Astrocyte of the cerebellum (primary cell): ENCODE data around the gene INA.
A peak's percentile ranks its signal among the peaks of the same experiment; 100 is the strongest.
"Not testable (repeated sequence)": the region's sequence is repeated elsewhere in the genome, so short reads cannot be mapped to it uniquely, and the experiment has no call there.

ENCODE experiments used
- DNase-seq: peaks from one replicate; pipeline ENCODE4 v3.0.0-alpha.2; 2011; ENCODE audit warnings: low read depth
- H3K4me3 ChIP-seq: 2 replicates; pipeline ENCODE4 v1.5.1; 2011; ENCODE audit warnings: mild to moderate bottlenecking, low read depth, low read length, moderate library complexity
- CTCF ChIP-seq: IDR thresholded peaks from 2 replicates; pipeline ENCODE4 v1.5.1; 2012; ENCODE audit warnings: low read length, low read depth, moderate library complexity, mild to moderate bottlenecking; ENCODE audit errors: missing control alignments
- in situ Hi-C: cut with HindIII; loops from 2 replicates; pipeline ENCODE4 v1.10.0; 2017; ENCODE audit warnings: low sequenced_read_pairs

INA gene

DNA sequence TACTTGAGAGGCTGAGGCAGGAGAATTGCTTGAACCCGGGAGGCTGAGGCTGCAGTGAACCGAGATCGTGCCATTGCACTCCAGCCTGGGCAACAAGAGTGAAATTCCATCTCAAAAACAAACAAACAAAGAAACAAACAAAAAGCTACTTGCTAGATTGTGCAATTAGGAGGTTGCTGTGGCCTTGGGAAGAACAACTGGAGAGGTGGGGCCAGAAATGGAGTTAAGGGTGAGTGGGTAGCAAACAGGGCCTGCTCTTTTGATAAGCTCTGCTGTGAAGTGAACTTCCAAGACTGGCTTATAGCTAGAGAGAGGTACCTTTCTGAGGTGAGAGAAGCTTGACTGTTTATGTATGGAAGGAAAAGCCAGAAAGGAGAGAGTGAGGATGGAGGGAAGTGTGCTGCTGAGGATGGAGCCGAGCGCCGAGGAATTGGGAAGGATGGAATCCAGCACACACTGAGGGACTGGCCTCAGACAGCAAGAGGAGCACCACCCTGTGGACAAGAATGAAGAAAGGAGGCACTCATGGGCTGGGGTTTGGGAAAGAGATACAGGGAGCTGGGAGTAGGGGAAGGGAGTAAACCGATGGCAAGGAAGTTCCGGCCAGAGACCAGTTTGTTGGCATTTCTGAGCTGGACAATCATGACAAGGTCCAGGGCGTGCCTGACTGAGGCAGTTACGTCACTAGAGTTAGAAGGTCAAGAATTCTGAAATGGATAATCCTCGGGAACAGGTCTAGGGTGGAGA is 38.3 kb upstream of the INA start:
- in situ Hi-C loops = no loop called here
- H3K4me3 ChIP-seq = no peak overlapping the region

GRCh38 chr10:103241262-103242011 is 35.5 kb upstream of the INA start:
- no peak overlapping the region for H3K4me3 ChIP-seq
- DNase-seq = no peak
- in situ Hi-C loops = loop anchor here (5.0 kb wide), 1 partner anchor 329 kb away; no protein-coding TSS in a partner anchor
- TF ChIP-seq CTCF = no peak

More for the DNA sequence above, 38.3 kb upstream of the INA start:
- peak; percentile 59 for TF ChIP-seq CTCF
- DNase-seq = peak; percentile 13

DNA sequence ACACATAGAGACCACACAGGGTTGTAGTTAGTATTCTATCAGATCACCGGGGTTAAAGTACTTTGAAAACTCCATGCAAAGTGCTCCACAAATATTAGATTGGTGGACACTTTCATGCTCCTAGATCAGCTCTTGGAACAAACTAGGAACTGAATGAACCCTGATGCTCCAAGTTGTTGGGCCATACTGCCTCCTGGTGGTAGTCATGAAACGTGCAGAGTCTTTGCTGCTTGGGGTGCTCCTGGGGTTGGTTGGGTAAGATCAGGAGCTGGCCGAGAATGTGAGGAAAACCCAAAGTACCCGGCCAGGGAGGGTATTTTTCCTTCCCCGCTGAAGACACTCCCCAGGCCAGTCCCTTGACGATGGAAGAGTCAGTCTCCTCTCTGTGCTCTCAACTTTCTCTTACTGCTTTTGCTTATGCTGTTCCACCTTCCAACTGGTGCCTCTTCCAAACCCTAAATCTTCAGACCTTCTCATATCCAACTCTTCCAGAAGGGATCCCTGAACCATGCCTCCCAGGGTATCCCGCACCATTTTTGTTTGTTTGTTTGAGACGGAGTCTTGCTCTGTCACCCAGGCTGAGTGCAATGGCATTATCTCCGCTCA is 32.2 kb upstream of the INA start:
- DNase-seq = peak; percentile 77
- peak; percentile 93 for TF ChIP-seq CTCF
- H3K4me3 ChIP-seq = no peak overlapping the region
- in situ Hi-C loops = loop anchor here (5.0 kb wide), 1 partner anchor 332 kb away; no protein-coding TSS in a partner anchor

DNA sequence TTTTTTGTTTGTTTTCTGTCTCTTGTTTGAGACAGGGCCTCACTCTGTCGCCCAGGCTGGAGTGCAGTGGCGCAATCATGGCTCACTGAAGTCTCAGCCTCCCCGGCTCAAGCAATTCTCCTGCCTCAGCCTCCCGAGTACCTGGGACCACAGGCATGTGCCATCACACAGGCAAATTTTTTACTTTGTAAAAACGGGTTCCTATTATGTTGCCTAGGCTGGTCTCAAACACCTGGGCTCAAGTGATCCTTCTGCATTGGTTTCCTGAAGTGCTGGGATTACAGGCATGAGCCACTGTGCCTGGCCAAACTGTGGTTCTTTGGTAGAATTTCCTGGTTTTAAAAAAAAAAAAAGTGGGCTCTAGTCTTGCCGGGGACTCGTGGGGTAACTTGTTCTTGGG is 31.4 kb upstream of the INA start, which contains the start of gene RPEL1:
TSS of gene RPEL1 (plus strand) at position 301 of the 400 bp plus-strand sequence. CDS start 110 bp downstream, outside the sequence.
- DNase-seq, in situ Hi-C loops, H3K4me3 ChIP-seq: not testable (repeated sequence)

DNA sequence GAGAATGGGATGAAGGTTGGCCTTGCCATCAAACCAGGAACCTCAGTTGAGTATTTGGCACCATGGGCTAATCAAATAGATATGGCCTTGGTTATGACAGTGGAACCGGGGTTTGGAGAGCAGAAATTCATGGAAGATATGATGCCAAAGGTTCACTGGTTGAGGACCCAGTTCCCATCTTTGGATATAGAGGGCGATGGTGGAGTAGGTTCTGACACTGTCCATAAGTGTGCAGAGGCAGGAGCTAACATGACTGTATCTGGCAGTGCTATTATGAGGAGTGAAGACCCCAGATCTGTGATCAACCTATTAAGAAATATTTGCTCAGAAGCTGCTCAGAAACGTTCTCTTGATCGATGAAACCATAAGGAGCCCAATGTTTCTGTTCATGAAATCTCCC is 30.6 kb upstream of the INA start:
- peak; percentile 16 for TF ChIP-seq CTCF
- in situ Hi-C loops = no loop called here
- no peak for DNase-seq
- no peak overlapping the region for H3K4me3 ChIP-seq

DNA sequence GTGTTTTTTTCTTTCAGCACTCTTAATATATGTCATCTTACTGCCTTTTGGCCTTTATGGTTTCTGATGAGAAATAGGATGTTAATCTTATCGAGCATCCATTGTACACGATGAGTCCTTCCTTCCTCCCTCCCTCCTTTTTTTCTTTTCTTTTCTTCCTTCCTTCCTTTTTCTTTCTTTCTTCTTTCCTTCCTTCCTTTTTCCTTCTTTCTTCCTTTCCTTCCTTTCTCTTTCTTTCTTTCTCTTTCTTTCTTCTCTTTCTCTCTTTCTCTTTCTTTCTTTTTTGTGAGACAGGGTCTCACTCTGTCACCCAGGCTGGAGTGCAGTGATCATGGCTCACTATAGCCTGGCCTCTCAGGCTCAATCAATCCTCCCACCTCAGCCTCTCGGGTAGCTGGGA is 22.8 kb upstream of the INA start:
- H3K4me3 ChIP-seq = no peak overlapping the region
- TF ChIP-seq CTCF = no peak
- in situ Hi-C loops = no loop called here

More for the DNA sequence above, 22.8 kb upstream of the INA start:
- no peak for DNase-seq
